KG1 (cell line): ENCODE results near the gene ACTN1.

ENCODE experiments used
- DNase-seq: peaks from one replicate; lab custom pipeline; 2025; lab: John Stamatoyannopoulos, UW

Gene ACTN1

GRCh38 chr14:68824517-68825347 lies 154.4 kb downstream of the ACTN1 start:
- no peak for DNase-seq

DNA sequence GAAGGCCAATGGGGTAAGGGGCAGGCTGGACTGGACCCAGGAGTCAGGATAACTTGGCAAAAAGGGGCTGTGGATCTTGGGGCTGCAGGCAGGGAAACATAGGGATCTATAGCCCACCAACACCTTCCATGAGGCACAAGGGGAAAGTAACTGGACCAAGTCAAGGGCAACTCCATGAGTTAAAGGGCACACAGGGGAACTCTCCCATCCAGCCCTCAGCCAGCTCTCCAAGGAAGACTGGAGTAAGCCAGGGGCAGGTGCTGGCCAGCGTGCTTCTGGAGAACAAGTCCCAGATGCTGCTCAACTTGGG lies 154.9 kb downstream of the ACTN1 start:
- DNase-seq: no peak
